HG03520 (cell line): Measurements from ENCODE around the gene IGFBP2.

Experiments
- ATAC-seq: cut with Tn5 transposase; IDR thresholded peaks from one replicate; pipeline ENCODE4 v1.9.1; 2021; ENCODE audit warnings: mild to moderate bottlenecking, moderate library complexity; ENCODE audit not compliant: unreplicated experiment

IGFBP2 gene

DNA sequence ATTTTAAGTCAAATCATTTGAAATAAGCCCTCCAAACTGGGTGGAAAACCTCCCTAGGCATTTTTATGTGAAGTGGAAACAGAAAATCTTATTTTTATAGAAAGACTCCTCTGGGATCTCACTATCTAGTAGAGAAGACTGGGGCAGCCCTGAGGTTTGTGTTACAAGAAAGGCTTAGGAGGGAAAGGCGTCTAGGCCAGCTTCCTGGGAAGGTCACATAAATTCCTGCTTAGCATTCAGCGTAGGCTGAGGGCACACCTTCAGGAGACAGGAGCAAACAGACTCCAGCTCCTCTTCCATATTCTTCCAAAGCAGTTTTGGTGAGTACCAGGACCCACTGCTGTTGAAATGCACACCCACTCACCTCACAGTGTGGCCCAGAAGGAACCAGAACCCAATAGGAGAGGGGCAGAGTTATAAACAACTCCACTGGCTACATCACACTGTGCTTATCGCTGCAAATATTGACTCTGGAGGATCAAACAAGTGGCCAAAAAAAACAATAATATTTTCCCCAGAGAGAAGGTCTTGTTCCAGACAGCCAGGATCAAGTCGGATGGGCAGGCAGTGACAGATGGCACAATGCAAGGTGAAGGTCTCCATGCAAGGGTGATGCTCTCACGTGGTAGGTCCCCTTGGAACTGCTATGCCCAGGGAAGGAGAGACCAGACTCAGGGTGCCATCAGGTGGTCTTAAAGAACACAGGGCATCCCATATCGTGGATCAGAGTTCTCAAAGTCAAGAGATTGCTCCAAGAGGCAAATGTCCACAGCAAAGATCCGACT is 17.7 kb upstream of the IGFBP2 start:
- no peak for ATAC-seq

DNA sequence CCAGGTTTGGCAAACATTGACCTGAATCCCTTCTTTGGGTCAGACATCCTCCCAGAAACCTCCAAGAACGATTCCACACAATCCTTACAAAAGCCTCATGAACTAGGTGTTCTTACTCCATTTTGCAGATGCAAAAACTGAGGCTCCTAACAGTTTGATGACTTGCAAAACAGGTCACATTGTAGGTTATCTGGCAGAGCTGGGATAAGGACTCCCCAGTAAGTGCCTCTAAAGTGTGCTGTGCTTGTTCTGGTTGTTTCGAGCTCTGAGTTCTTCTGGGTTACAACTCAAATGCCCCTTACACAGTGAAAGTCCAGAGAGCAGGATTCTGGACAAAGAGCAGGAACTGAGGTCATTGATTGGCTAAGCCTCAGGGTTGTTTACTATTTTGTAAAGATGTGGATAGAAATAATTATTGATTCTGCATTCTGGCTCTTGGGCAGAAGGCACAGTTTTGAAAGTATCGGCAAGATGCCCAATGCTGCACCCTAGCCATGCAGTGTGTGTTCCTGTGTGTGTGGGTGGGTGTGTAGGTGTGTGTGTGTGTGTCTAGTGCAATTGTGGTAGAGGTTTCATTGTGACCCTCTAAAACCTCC is 17.0 kb upstream of the IGFBP2 start:
- ATAC-seq = no peak

DNA sequence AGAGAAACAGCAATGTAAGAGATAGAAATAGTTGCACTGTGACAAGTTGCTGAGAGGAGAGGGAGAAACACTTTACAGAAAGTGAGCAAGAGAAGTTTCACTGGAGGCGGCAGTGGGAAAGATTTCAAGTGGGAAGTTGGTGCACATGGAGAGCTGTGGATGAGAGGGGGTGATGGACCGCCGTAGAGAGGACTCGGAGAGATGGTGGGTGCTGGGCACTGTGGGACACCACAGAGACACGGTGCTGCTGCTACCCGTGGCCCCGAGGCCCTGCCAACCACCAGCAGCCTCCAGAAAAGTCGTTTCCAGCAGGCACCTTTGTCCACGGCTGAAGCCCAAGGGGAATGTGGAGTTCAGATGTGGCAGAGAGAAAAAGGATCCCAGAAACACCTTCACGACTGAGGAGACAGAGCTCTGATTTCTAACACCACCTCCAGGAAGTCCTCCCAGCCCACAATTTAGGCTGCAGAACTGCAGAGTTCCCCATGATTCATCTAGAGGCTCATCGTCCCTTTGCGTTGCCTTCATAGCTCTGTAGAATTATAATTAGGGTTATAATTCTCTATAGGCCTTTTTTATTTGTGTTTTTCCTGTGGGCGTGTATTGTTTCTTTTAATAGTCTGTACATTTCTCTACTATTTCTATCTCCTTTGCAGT is 15.9 kb upstream of the IGFBP2 start:
- ATAC-seq = no peak

DNA sequence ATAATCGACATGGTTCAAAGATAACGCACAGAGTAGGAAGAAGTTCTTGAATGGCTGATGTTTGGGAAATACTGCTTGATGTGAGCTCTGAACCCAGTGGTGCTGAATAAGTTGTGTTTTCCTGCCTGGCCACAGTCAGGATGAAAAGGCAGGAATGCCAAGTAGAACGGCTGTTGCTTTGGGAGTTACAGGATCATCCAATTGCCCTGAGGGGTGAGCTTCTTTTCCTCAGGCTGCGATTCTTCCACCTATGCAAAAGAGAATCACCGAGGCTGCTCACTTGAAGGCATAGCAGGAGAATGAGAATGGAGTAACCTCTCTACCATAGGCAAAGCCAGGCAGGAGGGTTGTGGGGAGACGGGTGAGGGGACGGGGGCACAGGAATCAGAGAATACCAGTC is 14.4 kb upstream of the IGFBP2 start:
- ATAC-seq = no peak

- ATAC-seq = no peak
These were observed 13.5 kb upstream of the IGFBP2 start for GRCh38 chr2:216619411-216620393.

GRCh38 chr2:216620786-216621185 is 12.4 kb upstream of the IGFBP2 start:
- no peak for ATAC-seq

DNA sequence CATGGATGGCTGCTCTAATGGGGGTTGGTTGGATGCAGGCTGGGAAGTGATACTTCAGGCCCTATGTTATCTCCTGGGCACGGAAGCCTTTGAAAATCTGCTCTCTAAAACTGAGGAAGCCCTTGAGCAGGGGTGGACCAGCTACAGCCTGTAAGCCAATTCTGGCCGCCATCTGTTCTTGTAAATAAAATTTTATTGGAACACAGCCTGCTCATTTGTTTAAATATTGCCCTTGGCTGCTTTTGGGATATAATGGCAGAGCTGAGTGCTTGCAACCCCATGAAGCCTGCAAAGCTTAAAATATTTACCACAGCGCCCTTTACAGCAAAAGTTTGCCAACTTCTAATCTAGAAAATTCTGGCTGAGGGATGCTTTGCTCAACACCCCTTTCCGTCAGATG is 11.9 kb upstream of the IGFBP2 start:
- no peak for ATAC-seq

GRCh38 chr2:216622526-216622925 is 10.7 kb upstream of the IGFBP2 start:
- no peak for ATAC-seq

- ATAC-seq = no peak
These were observed 9.0 kb upstream of the IGFBP2 start for GRCh38 chr2:216624251-216624650.

DNA sequence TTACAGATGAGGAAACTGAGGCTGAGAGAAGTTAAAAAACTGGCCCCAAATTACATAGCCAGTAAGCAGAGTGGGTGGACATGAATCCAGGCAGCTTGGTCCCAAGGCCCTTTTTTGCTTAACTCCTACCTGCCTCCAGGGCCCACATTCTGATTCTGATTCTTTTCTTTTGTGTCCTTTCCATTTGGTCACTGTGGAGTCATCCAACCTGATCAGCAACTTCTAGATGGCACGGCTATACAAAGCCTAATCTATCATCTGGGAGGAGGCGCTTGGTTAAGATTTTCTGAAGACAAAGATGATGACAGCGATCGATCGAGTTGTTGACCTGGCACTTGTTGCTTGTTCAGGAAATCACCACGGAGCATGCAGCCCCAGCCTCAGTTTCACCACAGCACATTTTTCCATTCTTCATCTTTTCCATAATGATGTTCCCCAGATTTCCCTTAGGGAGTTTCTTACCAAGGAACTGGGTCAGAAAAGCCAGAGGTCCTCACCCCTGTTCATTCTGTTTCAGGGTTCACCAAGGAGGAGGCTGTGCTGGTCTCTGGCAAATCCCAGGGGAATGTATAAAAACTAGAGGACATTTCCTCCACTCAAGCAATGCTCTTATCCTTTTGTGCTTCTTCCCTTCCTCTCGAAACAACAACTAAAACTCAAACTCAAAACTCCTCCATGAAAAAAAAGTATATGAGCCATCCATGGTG is 6.9 kb upstream of the IGFBP2 start:
- ATAC-seq = no peak

DNA sequence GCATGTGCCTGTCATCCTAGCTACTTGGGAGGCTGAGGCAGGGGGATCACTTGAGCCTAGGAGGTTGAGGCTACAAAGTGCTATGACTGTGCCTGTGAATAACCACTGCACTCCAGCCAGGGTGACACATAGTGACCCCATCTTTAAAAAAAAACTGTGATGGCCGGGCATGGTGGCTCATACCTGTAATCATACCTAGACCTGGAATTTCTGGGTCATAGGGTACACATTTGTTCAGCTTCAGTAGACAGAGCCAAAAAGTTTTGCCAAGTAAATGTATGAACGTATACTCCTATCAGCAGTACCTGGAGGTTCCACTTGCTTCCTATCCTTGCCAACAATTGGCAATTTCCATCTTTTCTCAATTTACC is 6.4 kb upstream of the IGFBP2 start:
- ATAC-seq = no peak

DNA sequence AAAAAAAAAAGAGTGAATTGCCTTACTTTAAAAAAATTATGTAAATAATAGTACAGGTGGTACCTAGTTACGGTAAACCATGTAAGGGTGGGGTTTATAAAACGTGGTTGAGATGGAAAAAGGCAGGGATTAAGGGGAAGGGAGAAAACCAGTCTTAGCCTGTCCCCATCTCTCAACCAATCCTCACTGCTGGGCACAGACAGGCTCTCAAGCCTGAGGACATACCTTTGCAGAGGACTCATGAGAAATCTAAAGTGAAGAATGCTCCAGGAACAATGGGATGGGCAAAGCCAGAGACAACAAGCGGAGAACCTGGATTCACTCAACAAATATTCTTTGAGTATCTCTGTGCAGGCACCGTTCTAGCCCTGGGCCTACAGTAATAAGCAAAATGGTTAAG is 3.4 kb upstream of the IGFBP2 start:
- ATAC-seq = no peak

- no peak for ATAC-seq
These were observed 771 bp upstream of the IGFBP2 start for GRCh38 chr2:216632346-216632951.

DNA sequence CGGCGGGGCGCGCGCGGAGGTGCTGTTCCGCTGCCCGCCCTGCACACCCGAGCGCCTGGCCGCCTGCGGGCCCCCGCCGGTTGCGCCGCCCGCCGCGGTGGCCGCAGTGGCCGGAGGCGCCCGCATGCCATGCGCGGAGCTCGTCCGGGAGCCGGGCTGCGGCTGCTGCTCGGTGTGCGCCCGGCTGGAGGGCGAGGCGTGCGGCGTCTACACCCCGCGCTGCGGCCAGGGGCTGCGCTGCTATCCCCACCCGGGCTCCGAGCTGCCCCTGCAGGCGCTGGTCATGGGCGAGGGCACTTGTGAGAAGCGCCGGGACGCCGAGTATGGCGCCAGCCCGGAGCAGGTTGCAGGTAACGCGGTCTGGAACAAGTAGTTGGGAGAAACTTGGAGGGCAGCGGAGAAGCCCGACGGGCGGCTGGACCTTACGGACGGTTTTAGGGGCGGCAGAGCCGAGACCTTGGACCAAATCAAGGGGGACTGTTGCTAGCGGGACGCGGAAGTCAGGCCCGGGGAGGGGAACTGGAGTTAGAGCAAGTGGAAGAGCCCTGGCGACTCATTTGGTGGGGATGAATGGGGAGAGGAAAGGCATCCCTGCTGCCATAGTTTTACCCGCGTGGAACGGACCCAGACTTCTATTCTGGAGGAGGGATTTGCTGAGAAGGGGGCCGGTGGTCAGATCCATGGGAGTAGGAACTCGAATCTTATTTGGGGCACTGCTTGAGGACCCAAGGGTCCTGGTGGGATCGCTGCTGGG is 573 bp downstream of the IGFBP2 start:
- no peak for ATAC-seq

- ATAC-seq = no peak
These were observed 1.3 kb downstream of the IGFBP2 start for GRCh38 chr2:216634370-216635148.

- no peak for ATAC-seq
These were observed 2.0 kb downstream of the IGFBP2 start for GRCh38 chr2:216635171-216635570.

- ATAC-seq = no peak
These were observed 2.7 kb downstream of the IGFBP2 start for GRCh38 chr2:216635701-216636550.
